ENCODE results near the gene CCNT2.
"Not testable (repeated sequence)": the region's sequence is repeated elsewhere in the genome, so short reads cannot be mapped to it uniquely, and the experiment has no call there.

The CCNT2 gene

DNA sequence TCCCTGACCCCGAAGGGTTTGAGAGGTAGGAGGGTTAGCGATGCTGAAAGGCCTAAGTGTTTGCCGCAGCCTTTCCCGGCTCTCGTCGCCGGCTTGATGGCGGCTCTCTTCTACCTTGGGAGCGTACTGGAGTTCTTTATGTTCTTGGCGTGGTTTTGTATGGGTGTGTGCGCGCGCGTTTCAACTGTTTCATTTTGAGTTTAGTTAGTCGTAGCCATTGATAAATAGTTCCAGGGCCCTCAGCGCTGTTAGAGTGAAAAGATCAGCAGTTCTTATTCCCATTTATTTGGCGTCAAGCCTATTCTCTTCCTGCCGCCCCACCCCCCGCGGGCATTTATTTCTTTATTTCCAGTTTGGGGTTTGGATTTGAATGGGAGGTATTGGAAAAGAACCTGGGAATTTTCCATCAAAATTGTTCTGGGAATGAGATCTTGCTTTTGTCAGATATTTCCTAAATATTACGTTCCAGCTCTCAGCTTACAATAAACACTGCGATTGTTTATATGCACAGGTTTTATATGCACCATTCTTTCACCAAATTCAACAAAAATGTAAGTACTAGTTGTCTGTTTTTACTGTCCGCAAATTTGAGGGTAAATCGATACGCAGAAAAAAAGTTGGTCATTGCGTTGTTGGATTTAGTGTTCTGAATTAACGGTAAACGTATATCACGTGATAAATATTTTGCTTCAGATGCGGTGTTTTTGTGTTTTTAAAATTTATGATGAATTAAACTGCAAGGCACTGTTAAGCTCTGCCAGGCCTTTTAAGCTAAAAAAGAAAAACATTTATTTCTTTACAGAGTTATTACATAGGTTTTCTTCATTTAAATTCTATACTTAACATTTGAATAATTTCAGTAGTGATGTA is 954 bp downstream of the CCNT2 start:
- no peak for DNase-seq

- DNase-seq = no peak
These were observed 6.3 kb downstream of the CCNT2 start for GRCh38 chr2:134924912-134925311.

- no peak for DNase-seq
These were observed 7.8 kb downstream of the CCNT2 start for GRCh38 chr2:134926231-134926931.

DNA sequence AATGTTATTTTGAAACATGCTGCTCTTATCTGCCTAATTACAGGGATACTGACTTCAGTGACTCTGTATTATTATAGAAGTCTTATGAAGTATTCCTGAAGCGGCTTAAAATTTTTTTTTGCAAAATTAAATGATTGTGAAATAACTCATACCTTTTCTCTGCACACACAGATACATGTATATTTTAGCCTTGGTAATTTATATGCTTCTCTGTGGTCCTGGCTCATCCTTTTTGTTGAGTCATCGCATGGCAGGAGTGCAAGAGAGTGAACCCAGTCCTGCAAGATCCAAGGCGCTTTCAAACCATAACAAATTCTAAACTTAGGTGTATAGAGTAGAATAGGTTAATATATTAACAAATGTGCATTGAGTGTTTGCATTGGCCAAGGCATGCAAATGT is 8.6 kb downstream of the CCNT2 start:
- no peak for DNase-seq

GRCh38 chr2:134932864-134933526 is 14.4 kb downstream of the CCNT2 start:
- DNase-seq = no peak

DNA sequence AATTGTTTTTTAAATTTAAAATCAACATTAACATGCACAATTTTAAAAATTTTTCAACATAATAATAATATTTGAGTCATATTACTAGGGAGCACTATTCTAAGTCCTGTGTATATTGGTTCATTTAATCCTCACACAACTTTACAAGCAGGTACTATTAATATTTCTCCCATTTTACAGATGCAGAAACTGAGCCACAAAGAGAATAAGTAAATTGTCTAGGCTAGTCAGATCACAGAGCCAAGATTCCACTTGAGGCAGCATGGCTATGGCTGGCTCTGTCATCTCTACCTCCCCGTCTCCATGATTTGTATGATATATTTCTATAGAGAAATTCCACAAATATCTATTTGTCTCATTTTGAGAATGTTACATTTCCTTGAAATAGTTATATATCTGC is 15.1 kb downstream of the CCNT2 start:
- no peak for DNase-seq

GRCh38 chr2:134934150-134934549 is 15.5 kb downstream of the CCNT2 start:
- DNase-seq = no peak

DNA sequence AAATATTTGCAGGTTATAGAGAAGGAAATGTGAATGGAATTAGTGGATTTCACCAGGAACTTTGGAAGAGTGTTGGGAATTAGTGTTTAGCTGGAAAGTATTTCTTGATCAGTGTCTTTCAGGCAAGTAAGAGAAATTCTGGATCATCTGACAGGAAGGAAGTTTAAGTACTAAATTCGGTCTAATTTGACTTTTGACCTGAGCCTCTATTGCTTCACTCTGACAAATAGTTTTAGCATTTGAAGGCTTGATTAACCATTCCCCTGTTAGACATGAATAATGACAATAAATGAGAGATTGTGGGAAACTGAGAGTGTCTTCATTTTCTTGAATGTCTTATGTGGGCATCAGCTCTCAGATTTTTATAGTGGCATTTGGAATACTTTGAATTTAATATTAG is 16.0 kb downstream of the CCNT2 start:
- no peak for DNase-seq

DNA sequence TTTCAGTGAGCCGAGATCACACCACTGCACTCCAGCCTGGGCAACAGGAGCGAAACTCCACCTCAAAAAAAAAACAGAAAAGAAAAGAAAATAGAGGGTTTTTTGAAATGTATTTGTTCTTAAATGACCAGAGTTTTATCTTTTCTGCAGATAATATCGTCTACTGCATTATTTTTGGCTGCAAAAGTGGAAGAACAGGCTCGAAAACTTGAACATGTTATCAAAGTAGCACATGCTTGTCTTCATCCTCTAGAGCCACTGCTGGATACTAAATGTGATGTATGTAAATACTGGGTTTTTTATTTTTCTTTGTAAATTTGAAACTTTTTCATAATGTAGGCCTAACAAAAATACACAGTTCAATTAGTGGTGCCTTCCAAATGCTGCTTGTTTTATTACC is 18.1 kb downstream of the CCNT2 start:
- no peak for DNase-seq

GRCh38 chr2:134943540-134943939 is 24.9 kb downstream of the CCNT2 start:
- DNase-seq = no peak

- DNase-seq = no peak
These were observed 26.4 kb downstream of the CCNT2 start for GRCh38 chr2:134944975-134945374.

DNA sequence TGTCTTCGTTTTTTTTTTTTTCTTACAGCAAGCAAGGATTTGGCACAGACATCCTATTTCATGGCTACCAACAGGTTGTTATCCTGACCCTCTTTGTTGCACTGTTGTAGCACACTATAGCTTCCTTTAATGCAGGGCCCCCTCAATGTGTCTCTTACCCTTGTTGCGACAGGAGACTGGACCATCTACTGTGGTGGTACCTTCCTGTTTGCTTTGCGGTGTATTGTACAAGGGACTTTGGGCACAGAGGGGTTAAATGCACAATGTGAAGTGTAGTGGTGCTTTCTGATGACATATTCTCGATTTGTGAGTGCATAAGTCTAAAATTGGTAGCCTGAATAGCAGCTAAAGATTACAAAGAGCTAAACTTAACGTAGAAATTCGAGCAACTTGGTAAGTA is 27.5 kb downstream of the CCNT2 start:
- no peak for DNase-seq

- no peak for DNase-seq
These were observed 31.5 kb downstream of the CCNT2 start for GRCh38 chr2:134949981-134950708.

GRCh38 chr2:134950886-134951285 is 32.3 kb downstream of the CCNT2 start:
- DNase-seq = no peak

DNA sequence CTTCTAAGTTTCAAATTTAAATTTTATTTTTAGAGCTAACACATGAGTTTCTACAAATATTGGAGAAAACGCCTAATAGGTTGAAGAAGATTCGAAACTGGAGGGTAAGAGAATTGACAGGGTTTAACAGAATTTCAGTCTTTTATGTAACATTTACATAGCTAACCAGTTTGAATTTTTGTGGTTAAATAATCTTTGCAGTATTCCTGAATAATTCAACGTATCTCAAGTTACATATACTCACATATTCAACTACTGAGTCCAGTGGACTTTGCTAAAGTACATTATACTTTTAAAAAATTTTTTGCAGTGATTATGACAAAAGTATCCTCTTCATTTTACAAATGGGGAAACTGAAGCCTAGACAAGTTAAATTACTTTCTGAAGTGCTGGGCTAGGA is 34.0 kb downstream of the CCNT2 start:
- no peak for DNase-seq

DNA sequence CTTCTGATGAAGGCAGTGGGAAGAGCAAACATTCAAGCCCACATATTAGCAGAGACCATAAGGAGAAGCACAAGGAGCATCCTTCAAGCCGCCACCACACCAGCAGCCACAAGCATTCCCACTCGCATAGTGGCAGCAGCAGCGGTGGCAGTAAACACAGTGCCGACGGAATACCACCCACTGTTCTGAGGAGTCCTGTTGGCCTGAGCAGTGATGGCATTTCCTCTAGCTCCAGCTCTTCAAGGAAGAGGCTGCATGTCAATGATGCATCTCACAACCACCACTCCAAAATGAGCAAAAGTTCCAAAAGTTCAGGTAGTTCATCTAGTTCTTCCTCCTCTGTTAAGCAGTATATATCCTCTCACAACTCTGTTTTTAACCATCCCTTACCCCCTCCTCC is 35.4 kb downstream of the CCNT2 start:
- DNase-seq = no peak

- DNase-seq = no peak
These were observed 37.1 kb downstream of the CCNT2 start for GRCh38 chr2:134955744-134956143.

DNA sequence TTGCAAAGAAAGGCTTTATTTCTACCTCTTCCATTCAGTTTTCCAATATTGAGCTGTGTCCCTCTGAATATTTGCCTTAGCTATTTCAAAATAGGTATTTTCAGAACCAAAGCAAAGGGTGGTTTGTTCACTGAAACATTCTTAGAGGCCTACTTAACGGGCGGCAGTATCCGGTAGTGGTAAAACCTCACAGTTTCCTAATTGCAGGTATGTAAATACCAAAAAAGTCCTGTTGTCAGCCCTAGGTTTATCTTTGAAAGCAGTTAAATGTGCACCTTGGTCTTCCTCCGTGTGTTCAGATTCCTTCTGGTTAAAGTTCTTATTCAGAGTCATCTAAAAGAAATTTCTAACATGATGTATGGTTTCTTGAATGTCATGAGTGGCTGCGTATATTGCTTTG is 38.9 kb downstream of the CCNT2 start:
- DNase-seq = no peak

- DNase-seq = not testable (repeated sequence)
These were observed 48.5 kb downstream of the CCNT2 start for GRCh38 chr2:134967166-134967565.

GRCh38 chr2:134973241-134974138 is 54.9 kb downstream of the CCNT2 start:
- no peak for DNase-seq

GRCh38 chr2:134975281-134976009 is 56.8 kb downstream of the CCNT2 start:
- no peak for DNase-seq

Data from NCI-H524 treated with DMSO at 0.1 percent for 48 hours (cell line).